Aorta (tissue), 5 donors: ENCODE measurements around the gene SCLT1. TPM values are rescaled to one million over a fixed set of nuclear protein-coding genes. Genes with fewer than 3 reads are reported as not detected.

ENCODE experiments used
- ATAC-seq: fragments of 200-7000 bp; cut with Tn5 transposase; one replicate; pipeline ENCODE4 v1.9.1; 2022; ENCODE audit warnings: moderate library complexity; ENCODE audit not compliant: low FRiP score
- DNase-seq, 2 donors: peaks; one replicate each; pipeline ENCODE4 v3.0.0-alpha.2; 2020
- H3K27ac ChIP-seq, 2 donors: one replicate each; pipeline ENCODE4 v1.5.1; 2013; ENCODE audit warnings: low read length in 2 of 2, mild to moderate bottlenecking in 2 of 2, moderate library complexity in 2 of 2, control low read depth in 1 of 2, inconsistent platforms in 1 of 2, low read depth in 1 of 2
- H3K27me3 ChIP-seq, 2 donors: one replicate each; pipeline ENCODE4 v1.6.1; 2013; ENCODE audit warnings: control low read depth in 1 of 2, low read length in 1 of 2, mild to moderate bottlenecking in 1 of 2, moderate library complexity in 1 of 2; ENCODE audit not compliant: insufficient read depth in 2 of 2, control insufficient read depth in 1 of 2
- H3K36me3 ChIP-seq, 2 donors: one replicate each; pipeline ENCODE4 v1.6.1; 2013; ENCODE audit warnings: control low read depth in 1 of 2, low read length in 1 of 2, mild to moderate bottlenecking in 1 of 2; ENCODE audit not compliant: insufficient read depth in 2 of 2, control insufficient read depth in 1 of 2
- H3K4me1 ChIP-seq, 2 donors: one replicate each; pipeline ENCODE4 v1.6.1; 2013; ENCODE audit warnings: low read length in 2 of 2, control low read depth in 1 of 2, mild to moderate bottlenecking in 1 of 2, moderate library complexity in 1 of 2; ENCODE audit not compliant: insufficient read depth in 2 of 2, control insufficient read depth in 1 of 2
- H3K4me3 ChIP-seq, 2 donors: one replicate each; pipeline ENCODE4 v1.5.1; 2013; ENCODE audit warnings: low read length in 2 of 2, control low read depth in 1 of 2, mild to moderate bottlenecking in 1 of 2
- H3K9me3 ChIP-seq: one replicate; pipeline ENCODE4 v1.6.1; 2013; ENCODE audit warnings: mild to moderate bottlenecking, low read length; ENCODE audit not compliant: control insufficient read depth
- WGBS, 2 donors: extraction: QIAGEN DNeasy Blood & Tissue Kit; methylation state at CpG; one replicate each; pipeline ENCODE4 v1.1.7; 2013; 5-methylcytosine and 5-hydroxymethylcytosine counted together
- intact Hi-C, 2 donors: fragments of 100-400 bp; cut with DNase I; formaldehyde crosslinking; loops; one replicate each; pipeline versions ENCODE4 v1.14.2 to v1.15.0; 2022
- polyA plus RNA-seq, 2 donors: library from polyadenylated mRNA; stranded (reverse); fragments of 200-250 nt; gene quantifications; one replicate each; pipeline ENCODE4 v1.2.3, GENCODE V29; 2013
- total RNA-seq, 2 donors: library from RNA; stranded (reverse); fragmentation: NEBNext Ultra II Directional; extraction: Animal tissue kit (Norgen Biotek cat#: 25700); gene quantifications; one replicate each; pipeline ENCODE4 v1.2.1, GENCODE V29; 2021
- donor health status: healthy with polysubstance abuse.
- donor health status: Bipolar disorder and iron deficiency.
- donor health status: DM: no; HTN: no; CAD: no.
- donor health status: DM: no; HTN: no; CAD: no.
- donor health status: DM: yes; HTN: yes; CAD: no.

Gene SCLT1
- total and polyA plus RNA-seq, 4 donors, result 3.1 to 19.8 (median 9.8) TPM

- DNase-seq, result no peak
- Histone ChIP-seq H3K4me3 (no peak overlapping the region), H3K27ac (no peak overlapping the region), H3K27me3 (no peaks in the 10 kb centered on the region), H3K9me3 (no peaks in the 10 kb centered on the region), H3K36me3 (no peaks in the 10 kb centered on the region), H3K4me1 (no peaks in the 10 kb centered on the region)
- no peak for ATAC-seq
- 93 to 95% methylated on average over 2 of the region's 2 CpGs for WGBS, 2 donors
- intact Hi-C loops, result no loop called here
Measured at GRCh38 chr4:128907981-128908380, 185.4 kb downstream of the SCLT1 start.

GRCh38 chr4:128906581-128906980, 186.8 kb downstream of the SCLT1 start:
- Histone ChIP-seq H3K27me3 (no peaks in the 10 kb centered on the region), H3K4me1 (no peaks in the 10 kb centered on the region), H3K4me3 (no peak overlapping the region), H3K36me3 (no peaks in the 10 kb centered on the region), H3K9me3 (no peaks in the 10 kb centered on the region), H3K27ac (no peak overlapping the region)
- no peak for DNase-seq
- intact Hi-C loops, result no loop called here
- ATAC-seq, result no peak
- WGBS, 2 donors, result 70 to 79% methylated on average over 1 of the region's 1 CpG

- DNase-seq, result no peak
- ATAC-seq, result no peak
- H3K27ac ChIP-seq, result no peak overlapping the region
- H3K4me1 ChIP-seq, result no peaks in the 10 kb centered on the region
- intact Hi-C loops, result no loop called here
- no peak overlapping the region for H3K4me3 ChIP-seq
- no peaks in the 10 kb centered on the region for H3K36me3 ChIP-seq
- 90 to 93% methylated on average over 3 of the region's 3 CpGs for WGBS, 2 donors
- no peaks in the 10 kb centered on the region for H3K9me3 ChIP-seq
- H3K27me3 ChIP-seq, result no peaks in the 10 kb centered on the region
Measured at GRCh38 chr4:128904821-128905220, 188.5 kb downstream of the SCLT1 start.

GRCh38 chr4:128880662-128881061, 212.7 kb downstream of the SCLT1 start:
- H3K9me3 ChIP-seq, result no peaks in the 10 kb centered on the region
- intact Hi-C loops, result no loop called here
- WGBS, 2 donors, result 92 to 96% methylated on average over 4 of the region's 4 CpGs
- no peak overlapping the region for H3K27ac ChIP-seq
- no peaks in the 10 kb centered on the region for H3K27me3 ChIP-seq
- H3K4me1 ChIP-seq, result no peaks in the 10 kb centered on the region
- DNase-seq (no peak), ATAC-seq (no peak)
- no peaks in the 10 kb centered on the region for H3K36me3 ChIP-seq
- no peak overlapping the region for H3K4me3 ChIP-seq

- DNase-seq (no peak), ATAC-seq (no peak)
- intact Hi-C loops, result no loop called here
- Histone ChIP-seq H3K27ac (no peak overlapping the region), H3K4me1 (no peaks in the 10 kb centered on the region), H3K27me3 (no peaks in the 10 kb centered on the region), H3K9me3 (no peaks in the 10 kb centered on the region), H3K36me3 (no peaks in the 10 kb centered on the region), H3K4me3 (no peak overlapping the region)
- 66 to 67% methylated on average over 2 of the region's 2 CpGs for WGBS, 2 donors
Measured at GRCh38 chr4:128879971-128880370, 213.4 kb downstream of the SCLT1 start.

- DNase-seq (no peak), ATAC-seq (no peak)
- WGBS, 2 donors, result 86 to 94% methylated on average over 2 of the region's 2 CpGs
- no peaks in the 10 kb centered on the region for H3K36me3 ChIP-seq
- H3K4me3 ChIP-seq, result no peak overlapping the region
- no peaks in the 10 kb centered on the region for H3K4me1 ChIP-seq
- no peak overlapping the region for H3K27ac ChIP-seq
- intact Hi-C loops, result no loop called here
- H3K27me3 ChIP-seq, result no peaks in the 10 kb centered on the region
- no peaks in the 10 kb centered on the region for H3K9me3 ChIP-seq
Measured at GRCh38 chr4:128879283-128879682, 214.1 kb downstream of the SCLT1 start.

- intact Hi-C loops, result no loop called here
- H3K36me3 ChIP-seq, result no peaks in the 10 kb centered on the region
- no peak overlapping the region for H3K27ac ChIP-seq
- H3K27me3 ChIP-seq, result no peaks in the 10 kb centered on the region
- WGBS, 2 donors, result 67 to 78% methylated on average over 4 of the region's 4 CpGs
- ATAC-seq, result no peak
- no peak for DNase-seq
- H3K9me3 ChIP-seq, result no peaks in the 10 kb centered on the region
- H3K4me3 ChIP-seq, result no peak overlapping the region
- H3K4me1 ChIP-seq, result no peaks in the 10 kb centered on the region
Measured at GRCh38 chr4:128877934-128878333, 215.4 kb downstream of the SCLT1 start.

GRCh38 chr4:128876200-128876599, 217.1 kb downstream of the SCLT1 start:
- no peak for DNase-seq

GRCh38 chr4:128871948-128872347, 221.4 kb downstream of the SCLT1 start:
- H3K9me3 ChIP-seq, result no peaks in the 10 kb centered on the region
- no peaks in the 10 kb centered on the region for H3K27me3 ChIP-seq
- H3K4me3 ChIP-seq, result no peak overlapping the region
- no peak overlapping the region for H3K27ac ChIP-seq
- no peak for ATAC-seq
- no peak for DNase-seq
- H3K4me1 ChIP-seq, result no peaks in the 10 kb centered on the region
- 88 to 91% methylated on average over 9 of the region's 9 CpGs for WGBS, 2 donors
- H3K36me3 ChIP-seq, result peaks cover 5 to 13% of the 10 kb centered on the region in 2 donors
- intact Hi-C loops, result no loop called here

More at GRCh38 chr4:128876200-128876599, 217.1 kb downstream of the SCLT1 start:
- H3K27ac ChIP-seq, result no peak overlapping the region
- no peaks in the 10 kb centered on the region for H3K9me3 ChIP-seq
- H3K36me3 ChIP-seq, result peaks cover 0 to 7% of the 10 kb centered on the region in 2 donors
- H3K27me3 ChIP-seq, result no peaks in the 10 kb centered on the region
- H3K4me1 ChIP-seq, result no peaks in the 10 kb centered on the region
- no peak overlapping the region for H3K4me3 ChIP-seq
- ATAC-seq, result no peak
- WGBS, 2 donors, result 89% methylated on average over 2 of the region's 2 CpGs
- intact Hi-C loops, result no loop called here
